ENCODE data around the gene GDF7.

GDF7 gene

DNA sequence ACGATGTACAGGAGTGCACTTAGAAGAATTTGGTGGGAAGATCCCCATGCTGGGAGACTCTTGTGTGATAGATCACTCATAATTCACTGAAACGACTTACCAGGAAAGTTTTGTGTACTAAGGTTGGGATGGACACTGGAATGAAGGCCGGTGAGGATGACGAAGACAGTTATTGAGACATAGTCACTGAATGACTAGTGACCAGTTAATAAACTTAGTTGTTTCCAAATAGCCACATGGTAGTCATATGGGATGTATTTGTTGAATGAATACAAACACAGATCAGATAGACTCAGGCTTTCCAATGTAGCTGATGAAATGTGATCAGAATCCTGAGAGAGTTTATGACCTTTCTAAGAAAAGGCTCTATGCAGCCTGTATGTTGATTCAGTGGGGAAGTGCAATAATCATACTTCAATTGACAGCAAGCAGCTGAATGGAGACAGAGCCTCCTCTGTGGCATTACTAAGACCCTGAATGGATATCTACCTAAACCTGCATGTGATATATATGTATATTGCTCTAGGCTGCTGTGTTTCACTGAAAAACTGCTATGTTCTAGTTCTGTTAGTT is 20.4 kb downstream of the GDF7 start:
- no peaks in the 10 kb centered on the region for H3K4me1 ChIP-seq (ENCODE audit: control insufficient read depth, insufficient read depth, low read length)
- no peak overlapping the region for H3K4me3 ChIP-seq (ENCODE audit: low read length)
- no peaks in the 10 kb centered on the region for H3K27me3 ChIP-seq (ENCODE audit: control insufficient read depth, insufficient read depth, low read length)
- H3K9me3 ChIP-seq (ENCODE audit: control insufficient read depth, insufficient read depth, low read length) = no peaks in the 10 kb centered on the region
- no CpG with 5 or more reads among the region's 4 CpGs for WGBS (ENCODE audit: insufficient coverage, insufficient read length)
- H3K27ac ChIP-seq (ENCODE audit: low read length) = no peak overlapping the region
- H3K36me3 ChIP-seq (ENCODE audit: control insufficient read depth, insufficient read depth, low read length) = no peaks in the 10 kb centered on the region
- no peak for DNase-seq (ENCODE audit: low read depth, low spot score)

DNA sequence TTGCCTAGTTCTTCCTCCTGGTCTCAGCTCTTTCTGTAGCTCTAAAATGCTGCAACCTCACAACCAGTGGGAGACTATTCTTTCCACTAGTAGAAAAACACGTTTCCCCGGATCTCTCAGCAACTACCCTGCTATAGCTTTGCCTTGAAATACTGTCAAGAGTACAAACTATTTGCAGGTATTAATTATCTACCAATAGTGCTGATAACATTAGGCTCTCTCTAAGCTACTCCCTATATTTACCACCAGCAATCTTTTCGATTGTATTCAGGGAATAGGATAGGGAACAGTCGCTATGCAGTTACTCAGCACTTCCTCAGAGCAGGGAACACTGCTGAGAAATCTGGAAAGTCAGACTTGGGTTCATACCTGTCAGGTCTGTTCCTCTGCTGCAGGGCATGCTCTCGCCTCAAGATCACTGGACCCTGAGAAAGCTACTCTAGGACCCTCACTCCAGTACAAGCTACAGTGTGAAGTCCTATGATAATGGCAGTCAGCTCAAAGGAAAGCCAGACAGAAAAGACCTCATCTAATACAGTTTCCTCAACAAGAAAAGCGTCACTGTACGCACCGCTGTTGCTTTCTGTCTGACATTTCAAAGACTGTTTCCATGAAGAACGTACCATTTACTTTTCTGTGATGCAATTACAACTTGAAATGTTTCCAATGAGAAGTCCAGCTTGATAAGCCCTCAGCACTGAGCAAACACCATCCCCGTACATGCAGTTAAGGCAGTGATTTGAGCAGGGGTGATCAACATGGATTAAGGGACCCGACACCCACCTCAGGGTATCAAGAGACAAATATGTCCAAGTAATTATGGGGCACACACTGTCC is 22.7 kb downstream of the GDF7 start:
- Histone ChIP-seq H3K4me3 (ENCODE audit: low read length) (no peak overlapping the region), H3K36me3 (ENCODE audit: control insufficient read depth, insufficient read depth, low read length) (no peaks in the 10 kb centered on the region), H3K4me1 (ENCODE audit: control insufficient read depth, insufficient read depth, low read length) (no peaks in the 10 kb centered on the region), H3K27me3 (ENCODE audit: control insufficient read depth, insufficient read depth, low read length) (no peaks in the 10 kb centered on the region), H3K9me3 (ENCODE audit: control insufficient read depth, insufficient read depth, low read length) (no peaks in the 10 kb centered on the region), H3K27ac (ENCODE audit: low read length) (no peak overlapping the region)
- WGBS (ENCODE audit: insufficient coverage, insufficient read length) = no CpG with 5 or more reads among the region's 11 CpGs
- no peak for DNase-seq (ENCODE audit: low read depth, low spot score)

DNA sequence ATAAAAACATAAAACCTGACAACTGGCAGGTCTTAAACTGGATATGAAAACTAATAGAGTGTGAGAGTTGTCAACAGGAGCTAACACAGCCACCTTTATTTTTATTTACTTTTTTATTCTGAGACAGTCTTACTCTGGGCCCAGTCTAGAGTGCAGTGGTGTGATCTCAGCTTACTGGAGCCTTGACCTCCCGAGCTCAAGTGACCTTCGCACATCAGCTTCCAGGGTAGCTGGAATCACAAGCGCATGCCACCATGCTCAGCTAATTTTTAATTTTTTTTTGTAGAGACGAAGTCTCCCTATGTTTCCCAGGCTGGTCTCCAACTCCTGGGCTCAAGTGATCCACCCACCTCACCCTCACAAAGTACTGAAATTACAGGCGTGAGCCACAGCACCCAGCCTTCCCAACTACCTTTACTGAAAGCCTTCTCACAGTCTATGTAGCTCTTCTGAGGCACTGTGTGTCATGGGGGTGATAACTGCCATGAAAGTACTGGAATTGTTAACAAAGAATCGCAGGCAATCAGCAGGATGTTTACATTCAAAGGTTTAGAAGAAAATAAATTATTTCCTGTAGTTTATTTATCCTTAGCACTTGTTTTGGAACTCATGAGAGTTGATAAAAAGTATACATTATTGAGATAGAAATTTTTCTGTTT is 24.3 kb downstream of the GDF7 start:
- WGBS (ENCODE audit: insufficient coverage, insufficient read length) = no CpG with 5 or more reads among the region's 6 CpGs
- Histone ChIP-seq H3K9me3 (ENCODE audit: control insufficient read depth, insufficient read depth, low read length) (no peaks in the 10 kb centered on the region), H3K27me3 (ENCODE audit: control insufficient read depth, insufficient read depth, low read length) (no peaks in the 10 kb centered on the region), H3K27ac (ENCODE audit: low read length) (no peak overlapping the region), H3K4me3 (ENCODE audit: low read length) (no peak overlapping the region), H3K4me1 (ENCODE audit: control insufficient read depth, insufficient read depth, low read length) (no peaks in the 10 kb centered on the region), H3K36me3 (ENCODE audit: control insufficient read depth, insufficient read depth, low read length) (no peaks in the 10 kb centered on the region)
- no peak for DNase-seq (ENCODE audit: low read depth, low spot score)

DNA sequence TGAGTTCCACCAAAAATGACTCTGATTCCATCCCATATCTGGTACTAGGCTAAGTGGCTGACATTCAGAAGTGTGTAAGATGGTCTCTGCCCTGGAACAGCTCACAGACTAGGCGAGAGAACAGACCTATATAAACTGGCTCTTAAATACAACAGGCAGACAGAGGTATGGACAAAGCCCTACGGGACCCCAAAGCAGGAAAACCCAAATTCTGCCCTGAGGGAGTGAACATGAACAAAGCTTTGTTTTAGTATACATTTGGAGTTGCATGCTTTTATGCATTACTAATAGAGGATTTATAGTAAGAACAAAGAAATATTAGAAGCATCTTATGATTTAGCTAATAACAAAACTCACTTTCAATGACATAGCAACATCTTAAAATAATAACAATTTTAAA is 25.1 kb downstream of the GDF7 start:
- H3K4me3 ChIP-seq (ENCODE audit: low read length) = no peak overlapping the region
- no peaks in the 10 kb centered on the region for H3K36me3 ChIP-seq (ENCODE audit: control insufficient read depth, insufficient read depth, low read length)
- no peaks in the 10 kb centered on the region for H3K9me3 ChIP-seq (ENCODE audit: control insufficient read depth, insufficient read depth, low read length)
- no peaks in the 10 kb centered on the region for H3K27me3 ChIP-seq (ENCODE audit: control insufficient read depth, insufficient read depth, low read length)
- no peaks in the 10 kb centered on the region for H3K4me1 ChIP-seq (ENCODE audit: control insufficient read depth, insufficient read depth, low read length)
- WGBS (ENCODE audit: insufficient coverage, insufficient read length) = no CpG with 5 or more reads among the region's 2 CpGs
- H3K27ac ChIP-seq (ENCODE audit: low read length) = no peak overlapping the region
- DNase-seq (ENCODE audit: low read depth, low spot score) = no peak

DNA sequence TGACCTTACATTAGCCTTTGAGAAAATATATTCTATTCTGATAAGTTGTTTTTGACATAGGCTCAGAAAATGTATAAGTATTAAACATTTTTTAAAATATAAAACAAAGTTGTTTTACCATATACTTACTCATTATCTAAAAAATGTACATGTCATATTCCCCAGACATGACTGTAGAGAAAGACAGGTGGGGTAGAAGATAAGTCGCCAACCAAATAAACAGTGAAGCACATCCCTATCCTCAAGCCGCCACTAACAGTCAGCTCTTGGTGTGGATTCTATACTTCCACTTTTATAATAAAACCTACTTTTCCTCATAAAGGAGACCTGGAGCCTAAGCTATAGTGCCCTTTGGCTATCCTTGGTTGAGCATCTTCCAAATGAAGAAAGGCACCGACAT is 26.4 kb downstream of the GDF7 start:
- DNase-seq (ENCODE audit: low read depth, low spot score) = no peak
- Histone ChIP-seq H3K36me3 (ENCODE audit: control insufficient read depth, insufficient read depth, low read length) (no peaks in the 10 kb centered on the region), H3K9me3 (ENCODE audit: control insufficient read depth, insufficient read depth, low read length) (no peaks in the 10 kb centered on the region), H3K4me3 (ENCODE audit: low read length) (no peak overlapping the region), H3K27ac (ENCODE audit: low read length) (no peak overlapping the region), H3K27me3 (ENCODE audit: control insufficient read depth, insufficient read depth, low read length) (no peaks in the 10 kb centered on the region), H3K4me1 (ENCODE audit: control insufficient read depth, insufficient read depth, low read length) (no peaks in the 10 kb centered on the region)
- no CpG with 5 or more reads among the region's 3 CpGs for WGBS (ENCODE audit: insufficient coverage, insufficient read length)

DNA sequence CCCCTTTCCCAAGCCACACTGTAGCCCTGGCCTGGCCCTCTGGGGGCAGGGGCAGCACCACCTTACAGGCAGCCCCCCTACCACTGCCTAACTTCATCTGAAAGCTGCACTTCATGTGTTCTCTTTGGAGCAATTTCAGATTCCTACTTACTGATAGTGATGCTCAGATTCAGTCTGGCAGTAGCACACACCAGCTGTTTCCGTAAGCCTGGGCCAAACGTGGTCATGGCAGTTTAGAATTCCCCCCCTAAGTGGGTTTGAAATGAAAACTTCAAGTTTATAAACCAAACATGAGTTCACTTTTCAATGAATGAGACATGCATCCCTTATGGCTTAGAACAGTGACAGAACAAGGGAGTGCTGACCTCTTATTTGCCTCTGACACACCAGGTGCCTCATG is 29.4 kb downstream of the GDF7 start:
- Histone ChIP-seq H3K27me3 (ENCODE audit: control insufficient read depth, insufficient read depth, low read length) (no peaks in the 10 kb centered on the region), H3K9me3 (ENCODE audit: control insufficient read depth, insufficient read depth, low read length) (no peaks in the 10 kb centered on the region), H3K27ac (ENCODE audit: low read length) (no peak overlapping the region), H3K4me1 (ENCODE audit: control insufficient read depth, insufficient read depth, low read length) (no peaks in the 10 kb centered on the region), H3K4me3 (ENCODE audit: low read length) (no peak overlapping the region), H3K36me3 (ENCODE audit: control insufficient read depth, insufficient read depth, low read length) (no peaks in the 10 kb centered on the region)
- no peak for DNase-seq (ENCODE audit: low read depth, low spot score)
- WGBS (ENCODE audit: insufficient coverage, insufficient read length) = no CpG with 5 or more reads among the region's 2 CpGs

DNA sequence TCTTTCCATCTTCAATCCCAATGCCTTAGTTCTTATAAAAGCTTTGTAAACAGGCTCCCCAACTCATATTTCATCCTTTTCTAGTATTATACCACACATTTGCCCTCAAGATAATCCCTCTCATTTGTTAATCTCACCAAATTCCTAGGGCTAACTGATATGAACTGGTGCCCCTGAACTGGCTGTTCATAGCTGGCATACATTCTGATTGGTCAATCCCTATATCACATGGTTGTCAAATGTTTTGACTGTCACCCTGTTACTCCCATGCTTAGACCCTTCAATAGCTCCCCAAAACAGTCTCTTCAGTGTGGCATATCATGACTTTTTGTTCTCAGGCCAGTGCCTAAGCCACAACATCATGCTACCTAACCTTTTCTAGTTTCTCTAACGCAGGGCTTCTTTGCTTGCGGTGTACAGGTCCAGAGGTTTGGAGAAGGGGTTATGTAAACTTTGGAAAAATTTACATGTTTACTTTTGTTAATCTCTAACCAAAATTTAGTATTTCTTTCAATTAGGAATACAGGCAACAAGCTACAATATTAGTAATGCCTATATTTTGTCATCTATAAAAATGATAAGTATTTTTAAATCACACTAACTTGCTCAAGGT is 30.5 kb downstream of the GDF7 start:
- WGBS (ENCODE audit: insufficient coverage, insufficient read length) = no CpG with 5 or more reads among the region's 2 CpGs

DNA sequence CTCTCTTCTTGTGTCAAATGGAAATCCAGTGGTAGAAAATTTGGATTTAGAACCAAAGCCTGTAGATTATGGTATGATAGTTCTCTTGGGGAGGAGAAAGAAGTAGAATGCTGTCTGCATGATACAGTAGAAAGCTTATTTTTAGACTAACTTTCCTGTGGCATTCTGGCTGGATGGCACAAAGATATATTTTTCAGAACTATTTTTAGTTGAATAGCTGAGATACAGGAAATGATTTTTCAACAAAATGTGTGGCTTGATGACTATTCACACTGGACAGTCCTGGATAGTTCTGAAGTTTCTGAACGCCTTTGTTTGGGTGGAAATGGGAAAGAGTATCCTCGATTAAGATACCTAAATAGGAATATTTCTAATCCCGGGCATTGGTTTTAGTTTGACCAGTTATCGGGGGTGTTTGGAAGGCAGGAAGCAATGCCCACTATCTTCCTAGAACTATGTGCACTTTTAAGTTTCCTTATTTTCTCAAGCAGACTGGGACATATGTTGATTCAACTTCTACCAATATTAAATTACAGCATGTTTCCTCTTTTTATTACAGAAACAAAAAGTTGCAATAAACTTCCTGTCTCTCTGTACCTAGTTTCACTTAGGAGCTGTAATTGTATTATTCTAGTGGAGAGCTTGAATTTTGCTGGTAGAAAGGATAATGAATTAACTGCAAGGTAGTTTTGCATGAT is 32.1 kb downstream of the GDF7 start:
- H3K9me3 ChIP-seq (ENCODE audit: control insufficient read depth, insufficient read depth, low read length) = no peaks in the 10 kb centered on the region
- no peak overlapping the region for H3K4me3 ChIP-seq (ENCODE audit: low read length)
- WGBS (ENCODE audit: insufficient coverage, insufficient read length) = no CpG with 5 or more reads among the region's 4 CpGs
- no peaks in the 10 kb centered on the region for H3K4me1 ChIP-seq (ENCODE audit: control insufficient read depth, insufficient read depth, low read length)
- no peak overlapping the region for H3K27ac ChIP-seq (ENCODE audit: low read length)
- DNase-seq (ENCODE audit: low read depth, low spot score) = no peak
- no peaks in the 10 kb centered on the region for H3K36me3 ChIP-seq (ENCODE audit: control insufficient read depth, insufficient read depth, low read length)
- H3K27me3 ChIP-seq (ENCODE audit: control insufficient read depth, insufficient read depth, low read length) = no peaks in the 10 kb centered on the region

More for the DNA sequence above, 30.5 kb downstream of the GDF7 start:
- Histone ChIP-seq H3K36me3 (ENCODE audit: control insufficient read depth, insufficient read depth, low read length) (no peaks in the 10 kb centered on the region), H3K9me3 (ENCODE audit: control insufficient read depth, insufficient read depth, low read length) (no peaks in the 10 kb centered on the region), H3K27ac (ENCODE audit: low read length) (no peak overlapping the region), H3K4me1 (ENCODE audit: control insufficient read depth, insufficient read depth, low read length) (no peaks in the 10 kb centered on the region), H3K27me3 (ENCODE audit: control insufficient read depth, insufficient read depth, low read length) (no peaks in the 10 kb centered on the region), H3K4me3 (ENCODE audit: low read length) (no peak overlapping the region)
- DNase-seq (ENCODE audit: low read depth, low spot score) = no peak

DNA sequence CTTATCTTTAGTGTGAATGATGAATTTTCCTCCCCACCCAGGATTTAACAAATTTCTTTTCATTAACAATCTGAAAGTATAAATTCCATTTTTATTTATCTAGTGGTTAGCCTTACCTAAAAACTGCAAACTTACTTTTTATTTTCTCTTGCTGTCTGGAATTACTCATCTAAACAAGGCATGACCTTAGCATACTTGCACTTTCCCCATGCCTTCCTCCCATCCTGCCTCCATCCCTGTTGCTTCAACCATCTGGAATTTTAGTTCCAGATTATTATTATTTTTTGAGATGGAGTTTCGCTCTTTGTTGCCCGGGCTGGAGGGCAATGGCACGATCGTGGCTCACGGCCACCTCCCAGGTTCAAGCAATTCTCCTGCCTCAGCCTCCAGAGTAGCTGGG is 35.6 kb downstream of the GDF7 start:
- H3K27me3 ChIP-seq (ENCODE audit: control insufficient read depth, insufficient read depth, low read length) = no peaks in the 10 kb centered on the region
- WGBS (ENCODE audit: insufficient coverage, insufficient read length) = no CpG with 5 or more reads among the region's 5 CpGs
- H3K9me3 ChIP-seq (ENCODE audit: control insufficient read depth, insufficient read depth, low read length) = no peaks in the 10 kb centered on the region
- no peak overlapping the region for H3K27ac ChIP-seq (ENCODE audit: low read length)
- H3K4me3 ChIP-seq (ENCODE audit: low read length) = no peak overlapping the region
- H3K36me3 ChIP-seq (ENCODE audit: control insufficient read depth, insufficient read depth, low read length) = no peaks in the 10 kb centered on the region
- H3K4me1 ChIP-seq (ENCODE audit: control insufficient read depth, insufficient read depth, low read length) = no peaks in the 10 kb centered on the region
- DNase-seq (ENCODE audit: low read depth, low spot score) = no peak

DNA sequence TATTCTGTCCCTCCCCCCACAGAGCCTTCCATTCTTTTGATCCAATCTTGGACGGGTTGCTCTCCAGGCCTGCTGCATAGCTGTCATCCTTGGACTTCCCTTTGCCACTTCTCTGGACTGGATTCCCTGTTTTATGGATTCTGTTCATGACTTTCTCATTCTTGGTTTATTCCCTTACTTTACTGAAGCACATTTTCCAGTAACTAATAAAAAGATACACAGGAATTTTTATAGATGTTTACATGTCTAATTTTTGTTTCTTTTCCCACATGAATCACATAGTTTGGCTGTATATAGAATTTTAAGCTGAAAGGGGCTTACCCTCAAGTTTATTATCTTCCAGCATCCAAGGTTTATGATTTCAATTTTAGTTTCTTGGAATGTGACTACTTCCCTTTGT is 37.9 kb downstream of the GDF7 start:
- no peaks in the 10 kb centered on the region for H3K4me1 ChIP-seq (ENCODE audit: control insufficient read depth, insufficient read depth, low read length)
- H3K27me3 ChIP-seq (ENCODE audit: control insufficient read depth, insufficient read depth, low read length) = no peaks in the 10 kb centered on the region
- H3K9me3 ChIP-seq (ENCODE audit: control insufficient read depth, insufficient read depth, low read length) = no peaks in the 10 kb centered on the region
- no peak for DNase-seq (ENCODE audit: low read depth, low spot score)
- no peaks in the 10 kb centered on the region for H3K36me3 ChIP-seq (ENCODE audit: control insufficient read depth, insufficient read depth, low read length)
- no CpG with 5 or more reads among the region's 1 CpG for WGBS (ENCODE audit: insufficient coverage, insufficient read length)
- H3K27ac ChIP-seq (ENCODE audit: low read length) = no peak overlapping the region
- no peak overlapping the region for H3K4me3 ChIP-seq (ENCODE audit: low read length)
